B cell (primary cell): ENCODE measurements around the gene KCNC1.

ENCODE experiments used
- CTCF ChIP-seq: fragments of 200-600 bp; IDR thresholded peaks from one replicate; pipeline ENCODE4 v1.8.0; 2022; ENCODE audit warnings: antibody characterized with exemption, mild to moderate bottlenecking
- EZH2 ChIP-seq: IDR thresholded peaks from 2 replicates; pipeline ENCODE4 v1.6.1; 2012; ENCODE audit warnings: borderline replicate concordance, low read depth, mild to moderate bottlenecking, moderate library complexity, low read length; ENCODE audit not compliant: insufficient read depth, poor library complexity, severe bottlenecking

- TF ChIP-seq CTCF, result no peak
- TF ChIP-seq EZH2, result no peak
Observed at GRCh38 chr11:17763703-17764102, 29.1 kb downstream of the KCNC1 start.
